ENCODE data around the gene LMOD1.

LMOD1 gene

GRCh38 chr1:201938440-201939035, 7.8 kb downstream of the LMOD1 start:
- no peak overlapping the region for H3K27ac ChIP-seq
- TF ChIP-seq ZFX (IDR thresholded peaks at IDR 0.05; ENCODE audit: borderline replicate concordance) = no peak
- TF ChIP-seq, protein P1, sequence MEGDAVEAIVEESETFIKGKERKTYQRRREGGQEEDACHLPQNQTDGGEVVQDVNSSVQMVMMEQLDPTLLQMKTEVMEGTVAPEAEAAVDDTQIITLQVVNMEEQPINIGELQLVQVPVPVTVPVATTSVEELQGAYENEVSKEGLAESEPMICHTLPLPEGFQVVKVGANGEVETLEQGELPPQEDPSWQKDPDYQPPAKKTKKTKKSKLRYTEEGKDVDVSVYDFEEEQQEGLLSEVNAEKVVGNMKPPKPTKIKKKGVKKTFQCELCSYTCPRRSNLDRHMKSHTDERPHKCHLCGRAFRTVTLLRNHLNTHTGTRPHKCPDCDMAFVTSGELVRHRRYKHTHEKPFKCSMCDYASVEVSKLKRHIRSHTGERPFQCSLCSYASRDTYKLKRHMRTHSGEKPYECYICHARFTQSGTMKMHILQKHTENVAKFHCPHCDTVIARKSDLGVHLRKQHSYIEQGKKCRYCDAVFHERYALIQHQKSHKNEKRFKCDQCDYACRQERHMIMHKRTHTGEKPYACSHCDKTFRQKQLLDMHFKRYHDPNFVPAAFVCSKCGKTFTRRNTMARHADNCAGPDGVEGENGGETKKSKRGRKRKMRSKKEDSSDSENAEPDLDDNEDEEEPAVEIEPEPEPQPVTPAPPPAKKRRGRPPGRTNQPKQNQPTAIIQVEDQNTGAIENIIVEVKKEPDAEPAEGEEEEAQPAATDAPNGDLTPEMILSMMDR (IDR thresholded peaks at IDR 0.05) = no peak

- H3K27ac ChIP-seq = no peak overlapping the region
- TF ChIP-seq, protein P1 (IDR thresholded peaks at IDR 0.05) = no peak
- TF ChIP-seq ZFX (IDR thresholded peaks at IDR 0.05; ENCODE audit: borderline replicate concordance) = no peak
These were observed 8.6 kb downstream of the LMOD1 start for GRCh38 chr1:201937624-201938213.

GRCh38 chr1:201933840-201934430, 12.4 kb downstream of the LMOD1 start:
- TF ChIP-seq ZFX (IDR thresholded peaks at IDR 0.05; ENCODE audit: borderline replicate concordance) = no peak
- TF ChIP-seq, protein P1 (IDR thresholded peaks at IDR 0.05) = no peak
- no peak overlapping the region for H3K27ac ChIP-seq

- H3K27ac ChIP-seq = no peak overlapping the region
- TF ChIP-seq, protein P1 (IDR thresholded peaks at IDR 0.05) = no peak
- TF ChIP-seq ZFX (IDR thresholded peaks at IDR 0.05; ENCODE audit: borderline replicate concordance) = no peak
These were observed 15.5 kb downstream of the LMOD1 start for GRCh38 chr1:201930803-201931202.

DNA sequence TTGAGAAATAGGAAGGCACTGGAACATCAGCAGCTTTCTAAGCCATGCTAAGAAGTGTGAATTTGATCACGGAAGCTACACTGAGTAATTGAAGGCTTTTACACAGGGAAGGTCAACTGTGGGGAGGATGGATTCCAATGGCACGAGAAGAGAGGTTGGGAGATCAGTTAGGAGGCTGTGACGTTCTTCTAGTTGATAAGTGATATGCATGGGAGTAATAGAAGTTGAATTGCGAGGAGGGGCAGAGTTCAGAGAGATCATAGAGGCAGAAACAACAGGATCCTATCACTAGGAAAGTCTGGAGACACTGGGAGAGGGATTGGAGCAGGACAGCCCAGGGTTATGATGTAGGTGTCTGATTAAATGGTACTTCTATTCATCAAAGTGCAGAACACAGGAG, 16.2 kb downstream of the LMOD1 start:
- no peak for TF ChIP-seq ZFX (IDR thresholded peaks at IDR 0.05; ENCODE audit: borderline replicate concordance)
- TF ChIP-seq, protein P1 (IDR thresholded peaks at IDR 0.05) = no peak

GRCh38 chr1:201928266-201928665, 18.1 kb downstream of the LMOD1 start:
- TF ChIP-seq, protein P1 (IDR thresholded peaks at IDR 0.05) = no peak
- no peak for TF ChIP-seq ZFX (IDR thresholded peaks at IDR 0.05; ENCODE audit: borderline replicate concordance)
- no peak overlapping the region for H3K27ac ChIP-seq

More for the DNA sequence above, 16.2 kb downstream of the LMOD1 start:
- H3K27ac ChIP-seq = no peak overlapping the region
